K562 (cell line): ENCODE data around the gene DOCK1.

Experiments
- CCAR2 ChIP-seq: fragments of 200-400 bp; formaldehyde crosslinking; IDR thresholded peaks from 2 replicates; pipeline ENCODE4 v1.6.1; 2017; ENCODE audit warnings: mild to moderate bottlenecking, low read depth, low read length
- CTCF ChIP-seq, 3 experiments: IDR thresholded peaks in 2 of 3; conservative IDR thresholded peaks in 1 of 3; 2 replicates each; pipeline ENCODE4 v1.5.1; 2011 to 2012; ENCODE audit warnings: low read length in 3 of 3, mild to moderate bottlenecking in 3 of 3, control low read depth in 2 of 3, improper control_type of control experiment in 1 of 3, inconsistent platforms in 1 of 3, low read depth in 1 of 3, mixed read lengths in 1 of 3, moderate library complexity in 1 of 3; ENCODE audit not compliant: insufficient read depth in 2 of 3
- KAT2B ChIP-seq: IDR thresholded peaks from one replicate; pipeline ENCODE4 v1.6.1; 2012; ENCODE audit warnings: low read depth, mild to moderate bottlenecking, control low read depth, inconsistent platforms, low read length, moderate library complexity
- KAT8 ChIP-seq: fragments of 450-650 bp; IDR thresholded peaks from 2 replicates; pipeline ENCODE4 v1.6.1; 2016; ENCODE audit warnings: low read depth, mild to moderate bottlenecking
- KDM4B ChIP-seq, 2 experiments: fragments of 450-650 bp in 1 of 2; sonication (generic) in 1 of 2; IDR thresholded peaks; 2 replicates each; pipeline ENCODE4 v1.6.1; 2016 to 2017; ENCODE audit warnings: borderline replicate concordance in 2 of 2, antibody characterized with exemption in 1 of 2, low read depth in 1 of 2, mild to moderate bottlenecking in 1 of 2
- KLF6 ChIP-seq: fragments of 250-450 bp; sonication (Bioruptor Pico); IDR thresholded peaks from 2 replicates; pipeline ENCODE4 v1.4.0; 2020; ENCODE audit warnings: mild to moderate bottlenecking, moderate library complexity, borderline replicate concordance
- POLR2A ChIP-seq: fragments of 450-650 bp; conservative IDR thresholded peaks from 2 replicates; pipeline ENCODE4 v1.6.1; 2016
- POLR3G ChIP-seq: IDR thresholded peaks from 2 replicates; pipeline ENCODE4 v1.6.1; 2011; ENCODE audit not compliant: insufficient read length, insufficient replicate concordance; ENCODE audit errors: extremely low read depth
- RAD21 ChIP-seq, 2 experiments: fragments of 250-450 bp in 1 of 2; fragments of 450-650 bp in 1 of 2; sonication (Bioruptor Pico) in 1 of 2; formaldehyde crosslinking in 1 of 2; IDR thresholded peaks in 1 of 2; conservative IDR thresholded peaks in 1 of 2; 2 replicates each; pipeline versions ENCODE4 v1.4.0 to v1.8.0; 2020 to 2022; ENCODE audit warnings: mild to moderate bottlenecking in 2 of 2, moderate library complexity in 1 of 2
- RBM25 ChIP-seq: fragments of 200-400 bp; formaldehyde crosslinking; IDR thresholded peaks from 2 replicates; pipeline ENCODE4 v1.6.1; 2018; ENCODE audit warnings: low read length, low read depth, moderate library complexity; ENCODE audit not compliant: severe bottlenecking
- TAF1 ChIP-seq: IDR thresholded peaks from 2 replicates; pipeline ENCODE4 v1.6.1; 2011; ENCODE audit warnings: mild to moderate bottlenecking, low read length, moderate library complexity; ENCODE audit not compliant: insufficient read depth, control insufficient read depth, severe bottlenecking; ENCODE audit errors: extremely low read depth
- ZFP36 ChIP-seq: fragments of 150-350 bp; IDR thresholded peaks from 2 replicates; pipeline ENCODE4 v1.6.1; 2018; ENCODE audit warnings: low read length, low read depth; ENCODE audit not compliant: partially characterized antibody
- ZNF24 ChIP-seq: fragments of 450-650 bp; IDR thresholded peaks from 2 replicates; pipeline ENCODE4 v1.6.1; 2016
- ZZZ3 ChIP-seq: fragments of 450-650 bp; IDR thresholded peaks from 2 replicates; pipeline ENCODE4 v1.6.1; 2016; ENCODE audit warnings: antibody characterized with exemption, mild to moderate bottlenecking, moderate library complexity

- TF ChIP-seq TAF1, result no peak
- no peak for TF ChIP-seq POLR2A
- no peak for TF ChIP-seq KDM4B (IDR thresholded peaks at IDR 0.05; ENCODE audit: borderline replicate concordance in 2 of 2, low read depth in 1 of 2)
- TF ChIP-seq ZFP36, result no peak
- TF ChIP-seq POLR3G, result no peak
- TF ChIP-seq ZNF24, result no peak
- no peak for TF ChIP-seq KAT2B
- TF ChIP-seq CCAR2, result no peak
- no peak for TF ChIP-seq KAT8
- TF ChIP-seq RAD21 (CRISPR knock-in tag; conservative IDR thresholded peaks at IDR 0.05 in 1 of 2, IDR thresholded peaks at IDR 0.05 in 1 of 2), result no peak
- TF ChIP-seq ZZZ3, result no peak
- TF ChIP-seq RBM25, result no peak
- TF ChIP-seq KLF6 (CRISPR knock-in tag), result no peak
- no peak for TF ChIP-seq CTCF (IDR thresholded peaks at IDR 0.05 in 2 of 3, conservative IDR thresholded peaks at IDR 0.05 in 1 of 3; ENCODE audit: insufficient read depth in 2 of 3, low read depth in 1 of 3, low read length in 3 of 3)
Measured at GRCh38 chr10:127048630-127049029, 143.4 kb downstream of the DOCK1 start.
